Adrenal gland (tissue), 12 donors: ENCODE results near the gene MTR. TPM values are rescaled to one million over a fixed set of nuclear protein-coding genes. Genes with fewer than 3 reads are reported as not detected.
A peak's percentile ranks its signal among the peaks of the same experiment; 100 is the strongest.

Experiments used
- DNase-seq, 7 donors: peaks; one replicate each; pipeline ENCODE4 v3.0.0-alpha.2; 2019 to 2020
- H3K27ac ChIP-seq, 5 donors: fragments of 200-600 bp; sonication (generic) in 4 of 5; 1 replicate in 3 of 5; 2 replicates in 2 of 5; pipeline versions ENCODE4 v1.5.1 to v1.8.0; 2016 to 2020; ENCODE audit warnings: mild to moderate bottlenecking in 1 of 5
- H3K27me3 ChIP-seq: fragments of 200-600 bp; 2 replicates; pipeline ENCODE4 v1.8.0; 2021
- H3K36me3 ChIP-seq, 2 donors: fragments of 200-600 bp; replicated peaks in 1 of 2; 1 replicate in 1 of 2; 2 replicates in 1 of 2; pipeline versions ENCODE4 v1.5.1 to v1.8.0; 2018 to 2022
- H3K4me1 ChIP-seq, 2 donors: fragments of 200-600 bp; replicated peaks in 1 of 2; 1 replicate in 1 of 2; 2 replicates in 1 of 2; pipeline versions ENCODE4 v1.5.1 to v1.8.0; 2018 to 2021
- H3K4me3 ChIP-seq, 4 donors: fragments of 200-600 bp; sonication (generic) in 3 of 4; one replicate each; pipeline ENCODE4 v1.5.1; 2016 to 2018
- H3K9me3 ChIP-seq, 3 donors: fragments of 200-600 bp; sonication (generic) in 1 of 3; replicated peaks in 1 of 3; 1 replicate in 2 of 3; 2 replicates in 1 of 3; pipeline versions ENCODE4 v1.5.1 to v1.8.0; 2016 to 2021
- CTCF ChIP-seq, 6 experiments: fragments of 450-650 bp in 4 of 6; fragments of 200-600 bp in 2 of 6; sonication (generic) in 1 of 6; IDR thresholded peaks; 1 replicate in 5 of 6; 2 replicates in 1 of 6; pipeline versions ENCODE4 v1.5.1 to v1.8.0; 2016 to 2021; ENCODE audit warnings: antibody characterized with exemption in 6 of 6, mild to moderate bottlenecking in 2 of 6, moderate library complexity in 1 of 6
- POLR2A ChIP-seq, 2 donors: fragments of 450-650 bp; IDR thresholded peaks; one replicate each; pipeline ENCODE4 v1.6.1; 2017; ENCODE audit warnings: antibody characterized with exemption in 2 of 2, mild to moderate bottlenecking in 2 of 2, moderate library complexity in 1 of 2
- WGBS, 4 donors: extraction: QIAGEN DNeasy Blood & Tissue Kit in 2 of 4; methylation state at CpG; one replicate each; pipeline versions ENCODE4 v1.1.5 to v1.1.7; 2013 to 2017; 5-methylcytosine and 5-hydroxymethylcytosine counted together
- intact Hi-C, 2 donors: fragments of 100-400 bp; cut with DNase I; formaldehyde crosslinking; loops; one replicate each; pipeline versions ENCODE4 v1.14.1 to v1.15.0; 2022 to 2023
- polyA plus RNA-seq, 3 donors: library from polyadenylated mRNA; stranded (reverse); fragments of 200-250 nt in 2 of 3; fragments of 350-450 nt in 1 of 3; fragmentation: Illumina TruSeq in 1 of 3; extraction: RNeasy Lipid Tissue Mini Kit (QIAGEN cat#74804) in 1 of 3; gene quantifications; one replicate each; pipeline ENCODE4 v1.2.3, GENCODE V29; 2013 to 2014
- total RNA-seq, 9 donors: library from RNA; depleted of rRNA in 4 of 9; stranded (reverse); fragments of >200 nt in 4 of 9; fragments of 120-200 nt in 1 of 9; fragmentation: NEBNext Ultra II Directional in 1 of 9; extraction: Animal tissue kit (Norgen Biotek cat#: 25700) in 1 of 9; gene quantifications; one replicate each; pipeline versions ENCODE4 v1.1.0 to v1.2.4, GENCODE V29; 2013 to 2023
- donor health status: healthy with polysubstance abuse.
- donor health status: Bipolar disorder and iron deficiency.
- donor health status: DM: yes; HTN: yes; CAD: no.
- donor health status: DM: no; HTN: no; CAD: no.
- donor health status: DM: no; HTN: no; CAD: no.
- donor health status: DM: yes; HTN: yes; CAD: no.

The MTR gene
- total and polyA plus RNA-seq, 12 donors: 7.8 to 44.3 (median 25.1) TPM

DNA sequence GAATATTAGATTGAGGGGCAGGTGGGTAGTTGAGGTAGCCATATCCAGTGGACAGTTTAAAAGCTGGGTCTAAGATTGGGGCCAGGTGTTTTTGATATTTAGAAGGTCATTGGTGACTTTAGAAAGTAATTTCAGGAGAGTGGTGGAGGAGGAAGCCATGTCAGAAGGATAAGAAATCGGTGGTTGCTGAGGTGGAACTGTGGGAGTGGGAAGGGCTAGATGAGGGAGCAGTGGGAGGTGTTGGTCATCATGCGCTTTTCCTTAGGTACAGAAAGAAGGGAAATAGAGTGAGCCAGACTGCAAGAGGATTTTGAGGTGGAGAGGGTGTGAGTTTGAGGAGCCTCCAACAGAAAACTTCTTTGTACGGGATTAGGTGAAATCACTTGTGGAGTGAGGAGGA is 7.2 kb downstream of the MTR start:
- H3K4me1 ChIP-seq: peaks cover 0 to 17% of the 10 kb centered on the region in 2 donors
- H3K4me3 ChIP-seq: no peak overlapping the region
- H3K36me3 ChIP-seq: no peaks in the 10 kb centered on the region
- H3K9me3 ChIP-seq: no peaks in the 10 kb centered on the region
- no peak overlapping the region for H3K27ac ChIP-seq
- no peaks in the 10 kb centered on the region for H3K27me3 ChIP-seq
- intact Hi-C loops: no loop called here
- 64 to 98% (median 83%) methylated on average over 3 of the region's 3 CpGs for WGBS, 4 donors
- no peak for TF ChIP-seq CTCF (IDR thresholded peaks at IDR 0.05)
- no peak for TF ChIP-seq POLR2A (IDR thresholded peaks at IDR 0.05)
- DNase-seq: no peak

- H3K36me3 ChIP-seq: peaks cover 0 to 8% of the 10 kb centered on the region in 2 donors
- intact Hi-C loops: no loop called here
Observed at GRCh38 chr1:236806634-236807033, 11.5 kb downstream of the MTR start.

DNA sequence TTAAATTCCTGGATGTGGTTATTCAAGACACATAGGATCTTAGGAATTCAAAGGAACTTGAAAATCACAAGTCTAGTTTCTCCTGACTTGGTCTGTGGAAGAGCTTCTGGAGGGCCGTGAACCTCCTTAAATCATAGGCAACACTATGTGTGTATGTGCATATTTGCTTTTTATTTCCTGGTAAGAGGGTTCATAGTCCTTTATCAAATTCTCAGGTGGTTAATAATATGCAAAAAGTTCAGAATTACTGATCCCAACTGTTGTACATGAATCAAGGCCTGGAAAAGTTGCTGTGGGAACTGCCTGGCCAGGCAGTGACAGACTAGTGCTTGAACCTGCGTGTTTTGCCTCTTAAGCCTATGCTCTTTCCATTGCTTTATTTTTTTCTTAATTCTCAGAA is 12.9 kb downstream of the MTR start:
- WGBS, 4 donors: 96 to 100% (median 97%) methylated on average over 2 of the region's 2 CpGs

More at GRCh38 chr1:236806634-236807033, 11.5 kb downstream of the MTR start:
- TF ChIP-seq POLR2A (IDR thresholded peaks at IDR 0.05) (no peak), CTCF (IDR thresholded peaks at IDR 0.05) (no peak)
- Histone ChIP-seq H3K4me1 (peaks cover 0 to 15% of the 10 kb centered on the region in 2 donors), H3K27me3 (no peaks in the 10 kb centered on the region), H3K9me3 (no peaks in the 10 kb centered on the region), H3K4me3 (no peak overlapping the region), H3K27ac (no peak overlapping the region)
- DNase-seq: no peak
- 94 to 97% (median 95%) methylated on average over 2 of the region's 2 CpGs for WGBS, 4 donors

GRCh38 chr1:236808564-236809130 is 13.6 kb downstream of the MTR start:
- TF ChIP-seq CTCF (IDR thresholded peaks at IDR 0.05) (no peak), POLR2A (IDR thresholded peaks at IDR 0.05) (no peak)
- peak in 4 of 7 donors; percentile 20 to 41 (median 31) for DNase-seq
- peaks cover 0 to 15% of the 10 kb centered on the region in 2 donors for H3K4me1 ChIP-seq
- peaks cover 0 to 25% of the 10 kb centered on the region in 2 donors for H3K36me3 ChIP-seq
- H3K27ac ChIP-seq: no peak overlapping the region
- no peaks in the 10 kb centered on the region for H3K9me3 ChIP-seq
- 54 to 67% (median 60%) methylated on average over 8 of the region's 8 CpGs for WGBS, 4 donors
- H3K4me3 ChIP-seq: no peak overlapping the region
- no peaks in the 10 kb centered on the region for H3K27me3 ChIP-seq
- intact Hi-C loops: no loop called here

More for the DNA sequence above, 12.9 kb downstream of the MTR start:
- Histone ChIP-seq H3K27ac (no peak overlapping the region), H3K9me3 (no peaks in the 10 kb centered on the region), H3K36me3 (peaks cover 0 to 21% of the 10 kb centered on the region in 2 donors), H3K4me3 (no peak overlapping the region), H3K27me3 (no peaks in the 10 kb centered on the region), H3K4me1 (peaks cover 0 to 15% of the 10 kb centered on the region in 2 donors)
- TF ChIP-seq POLR2A (IDR thresholded peaks at IDR 0.05) (no peak), CTCF (IDR thresholded peaks at IDR 0.05) (no peak)
- intact Hi-C loops: no loop called here
- DNase-seq: no peak
